HL-60/S4 treated with retinoic acid at 250 ng/mL for 4 days and 3 days (cell line): ENCODE results near the gene MUC12.
"Not testable (repeated sequence)": the region's sequence is repeated elsewhere in the genome, so short reads cannot be mapped to it uniquely, and the experiment has no call there.

ENCODE experiments used
- in situ Hi-C: fragments of 300-500 bp; cut with MboI; formaldehyde crosslinking; loops from 2 replicates; pipeline ENCODE4 v1.7.0; 2022; ENCODE audit warnings: low sequenced_read_pairs

MUC12 gene

GRCh38 chr7:100985033-100985797, 15.8 kb downstream of the MUC12 start:
- in situ Hi-C loops = not testable (repeated sequence)

- in situ Hi-C loops = no loop called here
Measured at GRCh38 chr7:100991631-100992030, 22.3 kb downstream of the MUC12 start.

GRCh38 chr7:100992280-100992679, 22.9 kb downstream of the MUC12 start:
- in situ Hi-C loops = not testable (repeated sequence)

- in situ Hi-C loops = not testable (repeated sequence)
Measured at GRCh38 chr7:100994671-100995070, 25.3 kb downstream of the MUC12 start.

GRCh38 chr7:100998530-100998929, 29.2 kb downstream of the MUC12 start:
- in situ Hi-C loops = not testable (repeated sequence)

GRCh38 chr7:100999334-100999733, 30.0 kb downstream of the MUC12 start:
- in situ Hi-C loops = not testable (repeated sequence)

GRCh38 chr7:101000025-101000424, 30.7 kb downstream of the MUC12 start:
- in situ Hi-C loops = not testable (repeated sequence)

GRCh38 chr7:101002333-101002732, 33.0 kb downstream of the MUC12 start:
- in situ Hi-C loops = not testable (repeated sequence)

GRCh38 chr7:101007361-101007760, 38.0 kb downstream of the MUC12 start:
- in situ Hi-C loops = not testable (repeated sequence)

- in situ Hi-C loops = no loop called here
Measured at GRCh38 chr7:101009629-101010028, 40.3 kb downstream of the MUC12 start.

- in situ Hi-C loops = no loop called here
Measured at GRCh38 chr7:101012931-101013330, 43.6 kb downstream of the MUC12 start.

- in situ Hi-C loops = no loop called here
Measured at GRCh38 chr7:101015626-101016025, 46.3 kb downstream of the MUC12 start.

GRCh38 chr7:101017064-101017777, 47.9 kb downstream of the MUC12 start:
- in situ Hi-C loops = no loop called here

GRCh38 chr7:101018271-101019167, 49.2 kb downstream of the MUC12 start:
- in situ Hi-C loops = no loop called here

GRCh38 chr7:101020444-101020843, 51.1 kb downstream of the MUC12 start:
- in situ Hi-C loops = no loop called here

GRCh38 chr7:101021703-101022102, 52.3 kb downstream of the MUC12 start:
- in situ Hi-C loops = no loop called here

- in situ Hi-C loops = no loop called here
Measured at GRCh38 chr7:101023839-101024238, 54.5 kb downstream of the MUC12 start.

- in situ Hi-C loops = no loop called here
Measured at GRCh38 chr7:101031082-101031481, 61.7 kb downstream of the MUC12 start.

- in situ Hi-C loops = no loop called here
Measured at GRCh38 chr7:101035941-101036340, 66.6 kb downstream of the MUC12 start.

- in situ Hi-C loops = not testable (repeated sequence)
Measured at GRCh38 chr7:101041283-101041682, 71.9 kb downstream of the MUC12 start.

- in situ Hi-C loops = loop anchor here (5.0 kb wide), 1 partner anchor 156 kb away; no protein-coding TSS in a partner anchor
Measured at GRCh38 chr7:101058355-101058754, 89.0 kb downstream of the MUC12 start.
